ENCODE results near the gene DGKZ.

DGKZ gene

DNA sequence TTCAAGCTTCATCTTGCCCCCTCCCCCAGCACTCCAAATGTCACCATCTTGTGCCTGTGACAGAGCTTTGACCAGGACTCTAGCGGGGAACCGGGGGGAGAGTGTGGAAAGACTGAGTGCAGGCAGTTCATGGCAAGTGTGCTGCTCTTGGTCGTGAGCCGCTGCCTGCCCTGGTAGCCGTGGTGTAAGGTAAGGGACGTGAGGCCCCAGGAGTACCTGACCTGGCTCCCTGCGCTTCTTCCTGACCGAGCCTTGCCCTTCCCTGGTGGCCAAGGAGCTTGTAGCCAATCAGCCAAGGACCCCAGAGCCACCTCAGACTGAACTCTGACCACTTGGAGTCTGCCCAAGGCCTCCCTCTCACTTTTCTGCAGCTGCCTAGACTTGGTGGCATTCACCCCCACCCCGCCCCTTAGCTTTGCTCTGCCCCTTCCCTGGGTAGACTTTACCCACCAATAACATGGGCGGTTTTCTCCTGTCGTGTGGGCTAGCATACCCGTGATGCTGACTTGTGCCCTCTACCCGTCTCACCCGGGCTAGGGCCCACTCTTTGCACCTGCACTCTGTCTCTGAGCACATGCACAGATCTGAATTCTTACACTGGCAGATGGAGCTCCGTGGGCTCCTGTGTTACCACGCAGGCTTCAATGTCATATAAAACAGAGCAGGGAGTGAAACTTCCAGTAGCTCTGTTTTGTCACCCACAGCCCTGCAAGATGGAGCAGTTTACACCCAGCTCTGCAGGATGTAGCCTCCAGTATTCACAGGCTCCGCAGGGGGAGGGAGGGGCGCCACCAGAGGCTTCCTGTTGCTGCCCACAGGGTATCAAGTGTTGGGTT lies 1.5 kb downstream of the DGKZ start:
- no peak for DNase-seq

DNA sequence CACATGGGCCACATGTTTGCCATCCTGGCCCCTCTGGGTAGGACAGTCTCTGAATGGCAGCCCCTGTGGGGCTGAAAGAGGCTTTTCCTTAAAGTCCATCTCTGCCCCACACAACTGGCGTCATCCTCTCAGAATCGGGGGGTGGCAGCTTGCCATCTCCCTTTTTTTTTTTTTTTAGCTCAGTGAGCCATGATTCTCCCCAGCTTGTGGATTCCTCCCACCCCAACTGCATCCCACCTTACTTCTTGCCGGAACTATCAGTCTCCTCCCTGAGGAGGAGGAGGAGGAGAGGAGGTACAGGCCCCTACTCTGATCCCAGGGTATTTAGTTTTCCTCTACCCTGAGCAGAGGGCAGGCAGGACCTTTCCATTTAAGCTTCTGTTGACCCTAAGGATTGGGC lies 3.4 kb downstream of the DGKZ start:
- DNase-seq = no peak

DNA sequence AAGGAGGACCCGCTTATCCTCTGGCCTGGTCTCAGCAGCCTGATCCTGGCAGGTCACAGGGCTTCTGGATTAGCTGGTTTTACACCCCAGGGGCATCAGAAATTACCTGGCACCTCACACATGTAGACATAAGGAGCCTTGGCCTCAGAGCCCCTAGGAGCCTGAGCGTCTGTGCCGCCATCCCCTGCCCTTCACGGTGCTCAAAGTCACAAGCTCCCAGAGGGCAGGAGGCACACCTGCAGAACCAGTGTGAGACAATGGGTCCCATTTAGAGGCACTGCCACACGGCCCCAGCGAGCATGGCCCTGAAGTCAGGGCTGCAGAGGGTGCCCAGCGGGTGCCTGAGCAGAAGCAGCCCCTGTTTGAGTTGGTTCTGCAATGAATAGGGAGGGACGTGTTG lies 3.9 kb downstream of the DGKZ start:
- DNase-seq = no peak

DNA sequence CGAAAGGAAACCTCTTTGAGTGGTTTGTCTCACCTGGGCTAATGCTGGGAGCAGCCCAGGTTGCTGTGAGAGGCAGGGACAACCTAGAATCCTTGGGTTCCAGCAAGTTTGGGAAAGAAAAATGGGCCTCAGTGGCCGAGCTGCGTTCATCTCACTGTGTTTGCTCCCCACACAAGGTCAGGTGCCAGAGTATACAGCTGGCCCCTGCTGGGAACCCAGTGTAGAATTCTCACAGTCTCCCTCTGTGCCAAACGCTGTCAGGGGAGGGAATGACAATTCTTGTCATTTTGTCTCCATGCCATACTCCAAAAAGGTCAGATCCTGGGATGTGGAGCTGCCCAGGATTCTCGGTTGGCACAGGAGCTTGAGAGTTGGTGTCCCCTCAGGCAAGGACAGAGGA lies 4.3 kb downstream of the DGKZ start:
- DNase-seq = no peak

DNA sequence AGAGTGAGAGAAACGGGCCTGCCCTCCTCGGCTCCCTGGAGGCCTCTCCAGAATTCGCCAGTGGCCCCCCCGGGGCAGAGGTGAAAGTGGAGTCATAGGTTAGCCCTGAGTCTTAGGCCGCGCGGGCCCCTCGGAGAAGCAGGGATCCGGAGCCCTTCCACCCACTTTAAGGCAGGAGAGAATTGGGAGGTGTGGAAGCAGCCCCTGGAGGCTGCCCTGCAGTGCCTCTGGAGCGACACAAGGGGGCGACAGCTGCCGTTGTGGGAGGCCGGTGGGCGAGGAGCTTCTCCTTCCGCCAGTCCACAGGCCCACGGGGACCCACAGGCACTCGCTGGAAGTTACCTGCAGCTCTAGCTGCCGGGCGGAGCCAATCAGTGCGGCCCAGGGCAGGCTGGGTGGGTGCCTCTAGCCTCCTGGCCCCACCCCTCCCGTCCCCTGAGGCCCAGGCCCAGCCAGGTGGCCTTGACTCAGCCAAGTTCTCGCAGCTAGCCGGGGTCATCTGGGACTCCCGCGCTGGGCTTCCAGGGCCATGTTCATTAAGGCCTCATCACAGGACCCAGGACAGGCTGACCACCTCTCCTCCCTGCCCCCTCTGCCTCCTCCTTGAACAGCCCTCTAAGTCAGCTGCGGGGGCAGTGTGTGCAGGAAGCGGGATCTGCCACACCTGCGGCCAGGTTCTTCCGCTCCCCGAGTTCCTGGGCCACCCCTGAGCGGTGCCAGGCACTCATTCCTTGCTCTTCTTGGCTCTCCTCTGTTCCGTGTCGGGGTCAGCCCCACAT lies 5.0 kb downstream of the DGKZ start:
- DNase-seq = no peak

DNA sequence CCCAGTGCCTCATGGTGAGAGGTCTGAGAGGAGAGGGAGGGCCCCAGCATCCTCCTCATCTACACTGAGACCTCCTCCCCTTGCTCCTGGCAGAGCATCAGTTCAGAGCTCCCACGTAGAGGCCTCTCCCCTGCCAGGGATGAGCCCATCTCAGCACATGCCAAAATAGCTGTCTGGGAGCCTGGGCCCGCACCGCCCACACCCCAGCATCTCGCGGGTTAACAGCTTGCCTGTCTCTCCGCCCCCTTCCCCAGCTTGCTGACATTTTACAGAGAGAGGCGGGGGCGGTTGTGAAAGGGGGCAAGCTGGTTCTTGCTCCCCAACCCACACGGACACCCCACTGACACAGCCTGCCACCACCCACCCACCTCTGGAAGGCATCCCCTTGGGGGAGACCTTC lies 6.4 kb downstream of the DGKZ start:
- DNase-seq = no peak

DNA sequence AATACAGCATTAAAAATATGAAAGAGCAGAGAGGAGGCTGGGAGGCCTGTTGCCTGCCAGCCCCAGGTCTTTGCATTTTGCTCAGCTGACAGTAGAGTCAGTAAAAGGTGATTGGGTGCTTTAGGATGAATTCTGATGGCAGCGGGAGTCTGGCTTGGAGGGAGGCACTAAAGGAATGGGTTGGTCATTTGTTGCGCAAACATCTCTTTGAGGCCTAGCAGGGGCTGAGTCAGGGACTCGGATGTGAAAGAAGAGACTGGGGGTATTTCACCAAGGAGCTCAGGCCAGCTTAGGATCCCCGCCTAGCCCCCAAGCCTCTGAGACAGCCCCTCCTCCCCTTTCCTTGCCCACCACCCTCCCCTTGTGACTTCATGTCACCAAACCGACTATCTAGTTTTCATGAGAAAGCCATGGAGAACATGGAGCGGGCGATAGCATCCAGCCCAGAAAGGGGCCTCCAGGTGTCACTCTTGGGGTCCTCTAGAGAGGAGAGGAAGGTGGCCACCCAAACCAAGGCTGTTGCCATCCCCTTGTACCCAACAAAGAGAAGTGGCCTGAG lies 9.7 kb downstream of the DGKZ start:
- no peak for DNase-seq

DNA sequence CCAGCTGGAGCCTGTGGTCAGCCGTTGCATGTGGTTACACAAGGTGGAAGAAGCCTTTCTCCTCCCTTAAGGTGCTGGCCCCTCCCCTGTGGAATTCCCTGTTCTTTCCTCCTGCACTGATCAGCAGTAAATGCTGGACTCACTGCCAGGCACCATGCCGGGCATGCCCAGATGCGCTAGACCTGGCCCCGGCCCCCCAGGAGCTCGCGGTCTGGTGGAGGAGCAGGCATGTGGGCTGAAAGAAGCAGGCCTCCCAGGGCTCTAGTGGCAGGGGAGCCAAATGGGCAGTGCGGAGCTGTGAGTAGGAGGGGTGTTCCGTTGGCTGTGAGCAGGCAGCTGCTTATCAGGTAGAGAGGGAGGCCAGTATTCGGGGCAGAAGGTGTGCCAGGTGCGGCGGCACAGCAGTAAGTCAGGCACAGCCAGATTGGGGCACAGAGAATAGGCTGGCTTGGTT lies 10.2 kb downstream of the DGKZ start:
- no peak for DNase-seq

DNA sequence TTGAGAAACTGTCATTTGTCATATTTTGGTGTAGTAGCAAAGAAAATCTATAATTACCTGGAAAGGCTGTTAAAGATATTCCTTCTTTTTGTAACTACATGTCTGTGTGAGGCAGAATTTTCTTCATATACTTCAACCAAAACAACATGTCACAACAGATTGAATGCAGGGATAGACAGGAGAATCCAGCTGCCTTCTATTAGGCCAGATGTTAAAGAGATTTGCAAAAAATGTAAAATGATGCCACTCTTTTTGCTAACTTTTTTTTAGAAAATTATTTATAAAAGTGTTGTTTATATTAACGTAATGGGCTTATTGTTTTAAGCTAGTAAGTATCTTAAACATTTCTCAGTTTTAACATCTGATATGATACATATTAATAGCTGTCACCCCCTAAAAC lies 12.7 kb downstream of the DGKZ start:
- DNase-seq = no peak

DNA sequence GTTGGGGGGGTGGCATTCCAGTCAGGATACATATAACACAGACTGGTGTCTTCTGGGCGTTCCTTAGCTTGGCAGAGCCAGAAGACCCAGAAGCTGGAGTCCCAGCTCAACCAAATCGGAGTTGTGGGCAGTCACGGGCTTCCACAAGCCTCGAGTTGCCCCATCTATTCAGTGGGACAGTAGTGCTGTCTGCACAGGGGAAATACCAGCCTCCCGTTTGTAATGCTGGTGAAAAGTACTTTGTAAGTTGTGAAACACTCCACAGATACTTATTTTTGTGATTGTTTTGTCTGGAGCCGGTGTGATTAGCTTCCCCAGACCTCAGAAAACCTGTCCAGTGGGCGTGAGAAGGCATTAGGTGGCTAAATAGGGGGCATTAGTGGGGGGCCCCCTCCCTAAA lies 13.6 kb downstream of the DGKZ start:
- no peak for DNase-seq

DNA sequence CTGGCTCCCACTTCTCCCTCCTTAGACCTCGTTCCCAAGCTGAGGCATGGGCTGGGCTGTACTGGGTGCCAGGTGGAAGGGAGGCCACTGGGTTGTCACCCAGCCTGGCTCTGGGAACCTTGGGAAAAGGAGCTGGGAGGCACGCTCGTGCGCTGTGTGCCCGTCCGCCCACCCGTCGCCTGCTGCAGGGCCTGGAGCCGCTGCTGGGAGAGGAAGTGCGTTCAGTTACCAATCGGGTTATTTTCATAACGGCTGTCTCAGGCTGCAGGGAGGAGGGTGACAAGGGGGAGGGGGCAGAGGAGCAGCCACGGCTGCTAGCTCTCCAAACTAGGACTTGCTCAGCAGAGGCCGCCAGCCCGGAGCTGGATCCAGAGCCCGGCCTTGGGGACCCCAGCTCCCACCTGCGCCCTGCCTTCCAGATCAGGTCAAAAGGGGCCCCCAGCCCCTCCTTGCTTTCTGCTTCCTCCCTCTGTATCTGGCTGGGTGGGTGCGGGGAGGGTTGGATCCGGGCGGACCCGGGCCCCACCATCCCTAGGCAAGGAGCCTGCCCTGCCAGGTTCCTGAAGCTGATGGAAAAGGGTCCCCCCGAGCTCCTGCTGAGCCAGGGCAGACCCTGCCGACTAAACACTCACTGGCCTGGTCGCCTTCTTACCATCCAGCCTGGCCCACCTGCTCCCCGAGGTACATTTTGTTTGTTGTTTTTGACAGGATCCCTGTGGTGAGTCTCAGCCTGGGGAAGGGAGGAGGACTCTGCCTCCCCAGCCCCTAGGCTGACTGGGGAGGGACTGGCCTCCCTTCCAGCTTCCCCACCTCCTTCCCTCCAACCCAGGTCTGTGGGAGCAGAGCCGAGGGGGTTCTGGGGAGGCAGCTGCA lies 14.3 kb downstream of the DGKZ start:
- DNase-seq = peak; percentile 16

DNA sequence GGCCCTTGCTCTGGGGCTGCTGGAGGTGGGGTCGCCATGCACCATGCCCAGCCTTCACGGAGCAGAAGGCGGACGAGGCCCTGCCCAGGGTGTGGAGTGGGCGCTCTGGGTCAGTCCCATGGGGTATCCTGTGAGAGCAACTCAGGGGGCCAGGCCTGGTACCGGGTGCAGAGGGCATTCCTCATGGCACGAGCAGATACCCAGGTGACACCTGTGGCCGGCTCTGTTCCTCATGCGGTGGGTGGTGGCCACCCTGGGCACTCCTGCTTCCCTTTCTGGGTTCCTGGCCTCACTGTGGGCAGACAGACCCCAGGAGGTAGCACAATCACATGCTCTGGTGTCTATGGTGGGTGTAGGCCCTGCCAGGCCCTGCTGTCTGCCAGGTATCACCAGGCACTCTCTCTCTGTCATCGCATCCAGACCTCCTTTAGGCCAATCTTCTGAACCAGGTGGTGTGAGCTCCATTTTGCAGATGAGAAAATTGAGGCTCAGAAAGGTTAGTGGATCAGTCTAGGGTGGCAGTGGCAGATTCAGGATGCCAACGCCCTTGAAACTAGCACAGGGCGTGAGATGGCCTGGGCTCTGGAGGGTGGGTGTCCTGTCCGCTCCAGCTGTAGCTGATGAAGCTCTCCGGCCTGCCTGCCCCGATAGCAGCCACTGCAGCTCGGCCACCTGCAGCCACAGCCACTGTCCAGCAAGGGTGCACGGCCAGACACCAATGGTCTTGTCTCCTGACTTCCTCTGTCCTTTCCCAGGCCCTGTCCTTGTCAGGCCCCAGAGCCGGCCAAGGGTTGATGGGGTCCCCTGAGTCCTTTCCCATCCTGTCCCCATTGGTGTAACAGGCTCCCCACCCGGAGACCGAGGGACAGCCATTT lies 15.1 kb downstream of the DGKZ start:
- no peak for DNase-seq

DNA sequence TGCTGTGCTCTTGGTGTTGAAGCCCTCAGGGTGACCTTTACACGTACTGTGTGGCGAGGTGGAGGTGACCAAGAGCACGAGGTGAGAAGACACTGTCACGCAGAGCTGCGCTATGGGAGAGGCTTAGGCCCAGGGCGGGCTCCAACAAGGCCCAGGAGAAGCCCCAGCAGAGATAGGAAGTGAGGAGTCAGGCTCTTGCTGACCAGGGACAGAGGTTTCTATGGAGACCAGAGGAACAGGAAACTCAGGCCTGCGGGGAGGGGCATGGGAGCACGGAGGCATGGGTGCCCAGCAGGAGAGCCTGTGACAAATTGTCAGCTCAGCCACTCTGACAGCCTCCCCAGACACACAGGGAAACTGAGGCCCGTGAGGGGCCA lies 15.8 kb downstream of the DGKZ start:
- no peak for DNase-seq

DNA sequence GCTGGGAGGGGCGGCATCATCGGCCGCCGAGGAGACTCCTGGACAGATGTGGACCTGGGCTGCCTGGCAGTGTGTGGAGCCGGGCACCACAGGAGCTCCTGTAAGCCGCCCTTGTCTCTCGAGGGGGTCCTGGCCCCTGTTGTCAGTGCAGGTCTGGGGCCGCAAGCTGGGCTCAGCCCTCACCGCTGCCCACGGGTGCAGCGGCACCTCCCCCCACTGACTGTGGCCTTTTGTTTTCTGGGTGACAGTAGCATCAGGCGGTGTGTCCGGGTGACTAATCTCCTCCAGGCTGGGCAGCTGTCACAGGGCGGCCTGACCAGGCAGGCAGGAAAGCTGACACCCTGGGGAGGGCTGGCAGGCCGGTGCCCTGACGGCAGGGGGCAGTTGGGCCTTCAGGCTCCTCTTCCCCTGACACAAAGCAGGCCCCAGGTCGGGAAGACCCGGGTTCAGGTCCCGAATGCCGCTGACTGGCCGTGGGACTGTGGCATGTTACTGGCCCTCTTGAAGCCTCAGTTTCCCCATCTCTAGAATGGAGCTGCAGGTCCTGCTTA lies 16.3 kb downstream of the DGKZ start:
- DNase-seq = no peak

DNA sequence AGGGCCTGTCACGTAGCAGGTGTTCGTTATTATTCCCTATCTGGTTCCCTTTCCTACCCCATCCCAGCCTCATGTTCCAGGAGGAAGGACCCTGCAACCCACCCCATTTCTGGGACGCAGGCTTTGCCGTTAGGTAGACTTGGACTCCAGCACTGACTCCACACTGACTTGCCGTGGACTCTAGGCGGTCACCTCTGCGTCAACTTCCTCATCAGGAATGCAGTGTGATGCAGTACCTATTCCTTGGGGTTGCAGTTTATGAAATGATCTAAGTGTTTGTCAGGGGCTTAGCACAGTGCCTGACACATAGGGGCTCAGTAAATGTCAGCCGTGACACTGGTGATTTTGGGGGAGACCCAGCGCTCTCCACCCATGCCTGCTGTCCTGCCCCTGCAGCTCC lies 16.8 kb downstream of the DGKZ start:
- no peak for DNase-seq

DNA sequence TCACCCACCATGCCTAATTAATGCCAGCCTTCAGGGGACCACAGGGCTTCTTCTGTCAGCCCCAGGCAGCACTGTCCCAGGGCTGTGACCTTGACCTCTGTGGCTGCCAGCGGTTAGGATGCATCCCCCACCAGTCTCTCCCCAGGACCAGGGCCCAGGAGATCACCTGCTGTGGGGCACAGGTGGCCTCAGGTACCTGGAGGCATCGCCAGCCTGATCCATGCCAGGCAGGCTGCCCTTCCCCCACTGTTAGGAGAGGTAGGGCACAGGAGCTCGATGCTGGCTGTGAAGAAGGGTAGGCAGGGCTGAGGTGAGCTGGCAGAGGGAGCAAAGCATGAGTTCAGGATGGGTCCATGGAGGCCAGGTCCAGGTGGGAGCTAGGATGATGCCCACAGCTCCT lies 17.5 kb downstream of the DGKZ start:
- DNase-seq = no peak

DNA sequence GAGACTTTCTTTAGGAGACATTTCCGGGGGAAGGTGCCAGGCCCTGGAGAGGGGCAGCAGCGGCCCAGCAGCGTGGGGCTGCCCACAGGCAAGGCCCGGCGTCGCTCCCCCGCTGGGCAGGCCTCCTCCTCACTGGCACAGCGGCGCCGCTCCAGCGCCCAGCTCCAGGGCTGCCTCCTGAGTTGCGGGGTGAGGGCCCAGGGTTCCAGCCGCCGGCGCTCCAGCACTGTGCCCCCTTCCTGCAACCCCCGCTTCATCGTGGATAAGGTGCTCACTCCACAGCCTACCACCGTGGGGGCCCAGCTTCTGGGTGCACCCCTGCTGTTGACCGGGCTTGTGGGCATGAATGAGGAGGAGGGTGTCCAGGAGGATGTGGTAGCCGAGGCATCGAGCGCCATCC lies 19.0 kb downstream of the DGKZ start:
- DNase-seq = no peak

DNA sequence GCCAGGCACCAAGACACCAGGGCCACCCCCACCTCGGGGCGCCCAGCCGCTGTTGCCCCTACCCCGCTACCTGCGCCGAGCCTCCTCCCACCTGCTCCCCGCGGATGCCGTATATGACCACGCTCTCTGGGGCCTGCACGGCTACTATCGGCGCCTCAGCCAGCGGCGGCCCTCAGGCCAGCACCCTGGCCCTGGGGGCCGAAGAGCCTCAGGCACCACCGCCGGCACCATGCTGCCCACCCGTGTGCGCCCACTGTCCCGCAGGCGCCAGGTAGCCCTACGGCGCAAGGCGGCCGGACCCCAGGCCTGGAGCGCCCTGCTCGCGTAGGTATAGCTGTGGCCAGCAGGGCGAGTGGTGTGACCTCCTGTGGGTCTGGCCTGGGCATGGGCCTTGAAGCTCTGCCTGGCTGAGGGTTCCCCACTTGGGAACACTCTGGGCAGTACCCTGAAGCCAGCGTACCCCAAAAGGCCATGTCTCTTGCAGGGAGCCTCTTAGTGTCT lies 19.4 kb downstream of the DGKZ start:
- no peak for DNase-seq

DNA sequence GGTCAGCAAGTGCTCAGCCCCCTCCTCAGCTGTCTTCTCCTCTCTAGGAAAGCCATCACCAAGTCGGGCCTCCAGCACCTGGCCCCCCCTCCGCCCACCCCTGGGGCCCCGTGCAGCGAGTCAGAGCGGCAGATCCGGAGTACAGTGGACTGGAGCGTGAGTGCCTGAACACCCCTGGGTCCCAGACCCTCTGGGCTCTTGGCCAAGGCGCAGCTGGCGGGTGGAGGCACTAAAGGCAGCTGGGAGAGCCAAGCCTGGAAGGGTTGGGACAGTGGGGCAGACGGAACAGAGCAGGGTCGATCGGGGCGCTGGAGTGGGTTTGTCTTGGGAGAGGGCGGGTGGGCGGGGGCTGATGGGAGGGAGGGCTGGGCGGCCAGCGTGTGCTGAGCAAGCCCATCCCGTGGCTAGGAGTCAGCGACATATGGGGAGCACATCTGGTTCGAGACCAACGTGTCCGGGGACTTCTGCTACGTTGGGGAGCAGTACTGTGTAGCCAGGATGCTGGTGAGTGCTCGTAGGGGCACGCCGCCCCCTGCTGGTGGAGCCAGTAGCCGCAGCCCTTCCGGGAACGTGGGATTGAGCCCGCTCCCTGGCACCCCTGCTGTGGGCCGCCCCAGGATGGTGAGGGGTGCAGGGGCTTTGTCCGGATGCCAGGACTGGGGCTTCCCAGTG lies 20.1 kb downstream of the DGKZ start:
- DNase-seq = no peak

DNA sequence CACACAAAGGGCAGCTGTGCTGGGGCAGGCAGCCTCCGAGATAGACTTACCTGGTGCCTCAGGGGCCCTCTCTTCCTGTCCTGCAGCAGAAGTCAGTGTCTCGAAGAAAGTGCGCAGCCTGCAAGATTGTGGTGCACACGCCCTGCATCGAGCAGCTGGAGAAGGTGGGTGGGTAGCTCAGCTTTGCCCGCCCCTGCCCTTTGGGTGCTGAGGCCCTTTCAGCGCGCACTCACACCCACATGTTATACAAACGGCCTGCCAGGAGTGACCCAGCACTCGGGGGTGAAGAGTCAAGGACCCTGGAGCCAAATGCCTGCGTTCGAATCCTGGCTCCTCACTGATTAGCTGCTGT lies 20.6 kb downstream of the DGKZ start:
- DNase-seq = no peak

Measured in NCI-H510A treated with DMSO at 0.1 percent for 48 hours (cell line).